HG03469 (cell line): ENCODE measurements around the gene PNISR.

ENCODE experiments used
- ATAC-seq: cut with Tn5 transposase; IDR thresholded peaks from one replicate; pipeline ENCODE4 v1.9.1; 2021; ENCODE audit warnings: mild to moderate bottlenecking, moderate library complexity, moderate number of reproducible peaks; ENCODE audit not compliant: unreplicated experiment

PNISR gene

DNA sequence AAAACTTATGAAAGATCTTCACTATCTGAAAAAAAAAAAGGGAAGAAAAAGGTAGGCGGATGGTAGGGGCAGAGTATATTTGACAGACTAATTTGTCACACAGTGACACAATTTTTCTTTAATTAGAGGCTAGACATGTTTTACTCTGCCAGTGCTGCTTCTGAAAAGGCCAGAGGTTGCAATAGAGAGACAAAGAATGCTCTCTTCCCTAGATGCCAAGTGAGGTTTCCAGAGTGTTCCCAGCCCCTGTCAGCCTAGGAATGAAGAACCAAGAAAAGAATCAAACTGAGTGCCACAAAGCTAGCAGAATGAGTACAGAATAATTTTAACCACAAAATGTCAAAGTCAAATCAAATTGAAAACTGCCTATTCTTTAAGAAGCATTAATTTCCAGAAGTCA lies 13.0 kb downstream of the PNISR start:
- ATAC-seq, result no peak

- ATAC-seq, result no peak
Measured at GRCh38 chr6:99409672-99410071, 15.4 kb downstream of the PNISR start.

GRCh38 chr6:99407076-99407475 lies 18.0 kb downstream of the PNISR start:
- ATAC-seq, result no peak

DNA sequence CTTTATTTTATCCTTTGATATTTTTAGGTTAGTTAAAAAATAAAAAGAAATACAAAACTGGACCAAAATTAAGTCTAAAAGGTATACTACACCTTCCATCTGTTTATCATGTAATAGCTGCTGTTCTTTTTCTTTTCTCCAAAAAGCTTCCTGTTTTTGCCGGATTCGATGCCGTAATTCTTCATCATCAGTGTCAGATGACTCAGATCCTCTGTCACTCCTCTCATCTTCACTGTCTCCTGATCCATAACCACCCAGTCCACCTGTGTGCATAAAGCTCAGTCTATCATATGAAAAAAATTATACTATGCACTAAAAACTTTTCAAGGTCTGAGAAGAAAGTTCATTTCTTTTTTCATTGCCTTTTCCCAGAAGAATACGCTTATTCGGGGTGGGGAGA lies 22.7 kb downstream of the PNISR start:
- ATAC-seq, result no peak

- no peak for ATAC-seq
Measured at GRCh38 chr6:99397287-99397686, 27.8 kb downstream of the PNISR start.

- ATAC-seq, result peak; percentile 58
Measured at GRCh38 chr6:99393698-99394531, 31.2 kb downstream of the PNISR start, which contains the start of gene COQ3. COQ3 (minus strand) TSS chr6:99394195; CDS start chr6:99394179, 16 bp downstream.

DNA sequence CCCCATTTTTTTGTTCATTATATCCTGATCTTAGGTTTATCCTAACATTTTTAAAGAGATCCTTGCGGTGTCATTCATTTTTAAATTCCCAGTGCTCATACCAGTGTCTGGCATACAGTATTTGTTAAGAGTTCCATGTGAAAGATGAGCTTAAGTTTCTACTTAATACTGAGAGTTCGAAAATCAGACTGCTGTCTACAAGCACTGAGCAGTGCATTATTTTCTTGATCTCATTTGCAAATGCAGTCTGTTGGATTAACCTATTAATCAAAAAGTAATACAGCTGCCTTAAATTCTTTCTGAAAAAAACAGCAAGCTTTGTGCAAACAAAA lies 31.8 kb downstream of the PNISR start:
- ATAC-seq, result peak; percentile 20

DNA sequence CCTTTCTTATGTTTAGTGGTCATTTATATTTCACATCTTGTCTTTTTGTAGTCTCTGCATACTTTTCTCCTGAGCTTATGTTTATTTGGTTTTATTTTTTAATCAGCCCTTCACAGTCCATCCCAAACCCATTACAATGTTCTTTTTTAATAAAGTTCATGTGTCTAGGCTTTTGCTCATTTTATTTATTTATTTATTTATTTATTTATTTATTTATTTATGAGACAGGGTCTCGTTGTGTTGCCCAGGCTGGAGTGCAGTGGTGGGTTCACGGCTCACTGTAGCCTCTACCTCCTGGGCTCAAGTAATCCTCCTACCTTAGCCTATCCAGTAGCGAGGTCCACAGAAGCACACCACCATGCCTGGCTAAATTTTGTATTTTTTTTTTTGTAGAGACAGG lies 34.2 kb downstream of the PNISR start:
- ATAC-seq, result no peak

DNA sequence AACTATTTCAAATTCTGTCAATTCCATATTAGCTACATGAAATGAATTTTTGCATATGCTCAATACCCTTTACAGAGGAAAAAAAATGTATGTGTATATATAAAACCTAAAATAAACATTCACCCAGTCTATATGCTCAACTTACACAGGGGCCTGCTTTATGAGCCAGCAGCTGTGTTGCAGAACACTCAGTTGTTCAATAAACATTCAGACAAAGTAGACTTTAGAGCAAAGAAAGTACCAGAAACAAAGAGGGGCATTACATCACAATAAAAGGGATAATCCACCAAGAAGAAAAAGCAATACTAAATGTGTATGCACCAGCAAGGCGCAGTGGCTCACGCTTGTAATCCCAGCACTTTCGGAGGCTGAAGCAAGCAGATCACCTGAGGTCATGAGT lies 40.6 kb downstream of the PNISR start:
- no peak for ATAC-seq

DNA sequence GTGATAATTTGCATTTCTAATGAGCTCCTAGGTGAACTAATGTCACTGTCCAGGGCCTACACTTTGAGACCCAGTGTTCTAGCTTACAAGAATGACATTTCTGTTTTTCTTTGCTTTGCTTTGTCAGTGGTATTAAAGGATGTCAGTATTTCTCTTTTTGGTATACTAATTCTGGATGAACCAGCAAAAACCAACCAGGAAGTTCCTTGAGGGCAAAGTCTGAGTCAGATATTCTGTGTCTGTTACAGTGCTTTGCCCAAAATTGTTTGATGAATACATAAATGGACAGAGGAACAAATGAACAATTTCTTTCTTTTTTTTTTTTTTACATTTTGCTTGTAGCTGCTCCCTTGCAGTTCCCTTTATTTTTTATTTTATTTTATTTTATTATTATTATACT lies 46.5 kb downstream of the PNISR start:
- ATAC-seq, result no peak

- no peak for ATAC-seq
Measured at GRCh38 chr6:99369533-99369932, 55.6 kb downstream of the PNISR start.

DNA sequence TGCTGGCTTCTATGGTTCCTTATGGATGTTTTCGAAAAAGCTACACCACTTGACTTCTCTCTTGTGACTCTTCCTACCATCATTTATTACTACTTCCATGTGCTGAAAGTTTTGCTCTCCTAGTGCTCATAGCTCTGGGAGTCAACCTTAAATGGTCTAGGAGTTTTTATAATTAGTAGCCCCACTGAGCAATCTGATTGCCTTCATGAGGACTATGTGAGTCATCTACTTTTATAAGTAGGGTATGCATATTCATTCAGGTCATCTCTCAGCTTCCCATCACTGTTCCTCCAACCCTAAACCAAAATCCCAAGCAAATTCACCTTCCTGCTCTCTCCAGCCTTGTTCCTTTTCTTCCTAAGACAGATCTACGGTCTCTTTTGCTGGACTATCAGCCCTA lies 58.3 kb downstream of the PNISR start:
- no peak for ATAC-seq

GRCh38 chr6:99364026-99364425 lies 61.1 kb downstream of the PNISR start:
- ATAC-seq, result peak; percentile 87

GRCh38 chr6:99362678-99363268 lies 62.3 kb downstream of the PNISR start:
- ATAC-seq, result no peak

GRCh38 chr6:99359800-99360199 lies 65.3 kb downstream of the PNISR start:
- ATAC-seq, result no peak

DNA sequence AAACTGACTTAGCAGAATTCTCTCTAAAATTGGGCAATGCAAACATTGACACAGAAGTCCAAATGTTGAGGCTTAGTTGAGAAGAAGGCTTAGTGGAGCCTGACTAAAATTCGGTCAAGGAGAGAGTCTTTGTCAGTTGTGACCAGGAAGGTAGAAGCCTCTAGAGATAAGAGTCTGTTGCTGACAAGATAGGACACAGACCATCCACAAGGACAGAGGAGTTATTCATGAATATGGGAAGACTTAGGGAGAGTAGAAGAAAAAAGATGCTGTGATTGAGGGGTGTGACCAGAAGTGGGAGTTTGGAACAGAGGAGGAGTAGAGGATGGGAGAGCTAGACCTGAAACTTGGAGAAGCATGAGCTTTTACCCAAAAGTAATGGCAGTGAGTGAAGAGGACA lies 68.5 kb downstream of the PNISR start:
- ATAC-seq, result no peak

DNA sequence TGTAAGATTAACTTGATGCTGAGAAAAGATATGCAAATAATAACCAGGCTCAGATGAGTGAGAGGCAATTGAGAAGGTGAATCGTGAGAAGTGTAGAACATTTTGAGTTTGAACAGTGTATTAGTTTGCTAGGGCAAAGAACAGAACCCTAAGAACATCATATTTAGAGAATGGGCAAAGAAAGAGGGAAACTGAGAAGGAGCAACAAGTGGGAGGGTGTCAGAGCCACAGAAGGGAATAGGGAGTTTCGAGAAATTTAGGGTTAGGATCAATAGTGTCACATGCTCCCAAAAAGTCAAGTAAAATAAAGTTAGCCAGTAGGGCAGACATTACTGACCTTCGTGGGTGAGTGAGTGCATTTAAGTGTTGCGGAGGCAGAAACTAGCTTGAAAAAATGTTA lies 70.1 kb downstream of the PNISR start:
- ATAC-seq, result no peak

- ATAC-seq, result no peak
Measured at GRCh38 chr6:99353126-99353525, 72.0 kb downstream of the PNISR start.

GRCh38 chr6:99350573-99350972 lies 74.5 kb downstream of the PNISR start:
- no peak for ATAC-seq

GRCh38 chr6:99349171-99350141 lies 75.7 kb downstream of the PNISR start, which contains the start of gene FAXC:
FAXC (minus strand) TSS chr6:99349674; CDS start chr6:99349372, 302 bp downstream.
- no peak for ATAC-seq
